Mesothelial cell of epicardium (in vitro differentiated cells): ENCODE results near the gene SPRED2. TPM values are rescaled to one million over a fixed set of nuclear protein-coding genes. Genes with fewer than 3 reads are reported as not detected.

ENCODE experiments used
- DNase-seq, 2 experiments: peaks; one replicate each; pipeline ENCODE4 v3.0.0; 2021; ENCODE audit warnings: low spot score in 2 of 2; ENCODE audit not compliant: unreplicated experiment in 2 of 2
- H3K27ac Mint-ChIP-seq: 2 replicates; pipeline ENCODE4 v1.8.0; 2021; ENCODE audit warnings: mixed read lengths
- H3K27me3 Mint-ChIP-seq: 2 replicates; pipeline ENCODE4 v1.8.0; 2021; ENCODE audit warnings: low read depth, mixed read lengths
- H3K36me3 Mint-ChIP-seq: 2 replicates; pipeline ENCODE4 v1.8.0; 2021; ENCODE audit warnings: mixed read lengths
- H3K4me1 Mint-ChIP-seq: 2 replicates; pipeline ENCODE4 v1.8.0; 2021; ENCODE audit warnings: mixed read lengths
- H3K4me3 Mint-ChIP-seq: 2 replicates; pipeline ENCODE4 v1.8.0; 2021; ENCODE audit warnings: mild to moderate bottlenecking, moderate library complexity, mixed read lengths
- H3K9me3 Mint-ChIP-seq: 2 replicates; pipeline ENCODE4 v1.8.0; 2021; ENCODE audit warnings: mixed read lengths
- CTCF ChIP-seq: fragments of 200-600 bp; sonication (generic); IDR thresholded peaks from one replicate; pipeline ENCODE4 v1.5.0; 2021; ENCODE audit warnings: antibody characterized with exemption; ENCODE audit not compliant: unreplicated experiment
- total RNA-seq: library from RNA; stranded (reverse); gene quantifications from 3 replicates; pipeline ENCODE4 v1.2.1, GENCODE V29; 2021

The SPRED2 gene
- total RNA-seq, 1 donor from 2014 or later: 31.5 TPM

- no peak overlapping the region for H3K4me3 Mint-ChIP-seq
- no peak for DNase-seq
- no peaks in the 10 kb centered on the region for H3K27me3 Mint-ChIP-seq
- no peaks in the 10 kb centered on the region for H3K36me3 Mint-ChIP-seq
- H3K9me3 Mint-ChIP-seq: no peaks in the 10 kb centered on the region
- no peak for TF ChIP-seq CTCF
- H3K4me1 Mint-ChIP-seq: peaks cover 17% of the 10 kb centered on the region
- H3K27ac Mint-ChIP-seq: no peak overlapping the region
These were observed 21.2 kb downstream of the SPRED2 start for GRCh38 chr2:65411056-65411795.

DNA sequence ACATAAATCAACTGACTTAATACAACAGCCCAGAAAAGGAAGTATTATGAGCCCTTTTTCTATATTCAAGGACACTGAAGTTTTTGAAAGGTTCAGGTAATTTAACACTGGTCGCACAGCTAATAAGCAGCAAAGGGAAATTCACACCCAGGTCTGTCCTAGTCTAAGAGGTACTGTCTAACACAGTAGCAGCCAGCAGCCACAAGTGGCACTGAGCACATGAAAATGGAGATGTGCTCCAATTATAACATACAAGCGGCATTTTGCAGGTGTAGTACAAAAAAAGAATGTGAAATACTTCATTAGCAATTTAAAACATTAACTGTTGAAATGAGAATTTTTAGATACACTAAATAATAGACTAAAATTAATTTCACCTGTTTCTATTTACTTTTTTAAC lies 23.4 kb downstream of the SPRED2 start:
- no peaks in the 10 kb centered on the region for H3K27me3 Mint-ChIP-seq
- no peak overlapping the region for H3K27ac Mint-ChIP-seq
- H3K4me3 Mint-ChIP-seq: no peak overlapping the region
- no peaks in the 10 kb centered on the region for H3K9me3 Mint-ChIP-seq
- H3K36me3 Mint-ChIP-seq: no peaks in the 10 kb centered on the region
- TF ChIP-seq CTCF: no peak
- peaks cover 24% of the 10 kb centered on the region for H3K4me1 Mint-ChIP-seq
- no peak for DNase-seq

- H3K4me3 Mint-ChIP-seq: no peak overlapping the region
- DNase-seq: no peak
- no peak for TF ChIP-seq CTCF
- no peaks in the 10 kb centered on the region for H3K27me3 Mint-ChIP-seq
- no peak overlapping the region for H3K27ac Mint-ChIP-seq
- peaks cover 26% of the 10 kb centered on the region for H3K4me1 Mint-ChIP-seq
- H3K9me3 Mint-ChIP-seq: no peaks in the 10 kb centered on the region
- H3K36me3 Mint-ChIP-seq: no peaks in the 10 kb centered on the region
These were observed 25.2 kb downstream of the SPRED2 start for GRCh38 chr2:65407240-65407639.

DNA sequence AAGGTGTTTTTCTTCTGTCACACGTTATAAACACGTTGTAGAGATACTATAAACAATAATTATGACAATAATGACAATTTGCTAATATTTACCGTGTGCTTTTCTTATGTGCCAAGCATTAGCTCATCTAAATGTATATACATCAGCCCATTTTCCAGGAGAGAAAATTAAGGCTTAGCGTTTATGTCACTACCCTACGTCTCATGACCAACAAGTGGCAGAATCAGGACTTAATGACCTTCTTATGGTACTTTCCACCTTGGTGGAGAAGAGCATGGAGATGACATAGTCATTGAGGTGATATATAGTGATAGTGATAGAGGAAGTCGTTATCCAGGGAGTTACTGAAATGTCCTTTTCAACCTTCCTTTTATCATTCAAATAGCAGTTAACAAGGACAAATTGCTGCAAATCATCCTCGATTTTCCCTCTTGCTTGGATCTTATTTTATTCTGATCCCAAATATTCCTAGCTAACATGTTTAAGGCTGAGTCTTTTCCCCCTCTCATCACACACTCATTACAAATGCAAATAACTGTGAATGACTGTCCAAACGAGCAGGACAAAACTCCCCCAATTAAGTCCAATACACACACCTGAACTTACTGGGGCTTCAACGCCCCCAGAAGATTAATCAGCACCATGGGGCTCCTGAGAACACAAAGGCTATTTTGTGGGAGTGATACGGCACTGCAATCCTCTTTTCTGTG lies 27.3 kb downstream of the SPRED2 start:
- Mint-ChIP-seq H3K36me3 (no peaks in the 10 kb centered on the region), H3K4me3 (no peak overlapping the region), H3K4me1 (peaks cover 27% of the 10 kb centered on the region), H3K9me3 (no peaks in the 10 kb centered on the region), H3K27me3 (no peaks in the 10 kb centered on the region), H3K27ac (no peak overlapping the region)
- TF ChIP-seq CTCF: no peak
- DNase-seq: no peak

DNA sequence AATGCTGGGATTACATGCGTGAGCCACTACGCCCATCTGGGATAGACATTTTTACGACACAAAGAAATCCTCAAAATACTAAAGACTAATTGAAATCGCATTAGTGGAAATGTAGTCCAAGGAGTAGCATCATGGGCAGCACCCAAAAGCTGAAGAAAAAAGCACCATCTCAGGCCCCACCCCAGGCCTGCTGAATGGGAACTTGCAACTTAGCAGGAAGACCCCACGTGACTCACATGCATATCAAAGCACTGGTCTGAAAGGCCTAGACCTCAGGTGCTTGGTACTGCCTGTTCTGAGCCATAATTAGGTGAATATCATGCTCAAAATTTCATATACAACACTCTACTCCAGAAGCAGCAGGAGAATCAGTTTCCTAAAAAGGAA lies 28.9 kb downstream of the SPRED2 start:
- Mint-ChIP-seq H3K4me3 (no peak overlapping the region), H3K36me3 (peaks cover 3% of the 10 kb centered on the region), H3K27me3 (no peaks in the 10 kb centered on the region), H3K4me1 (peaks cover 27% of the 10 kb centered on the region), H3K9me3 (peaks cover 2% of the 10 kb centered on the region), H3K27ac (no peak overlapping the region)
- TF ChIP-seq CTCF: no peak
- DNase-seq: no peak
